Measurements from ENCODE around the gene OR52E2.
"Not testable (repeated sequence)": the region's sequence is repeated elsewhere in the genome, so short reads cannot be mapped to it uniquely, and the experiment has no call there.

OR52E2 gene

DNA sequence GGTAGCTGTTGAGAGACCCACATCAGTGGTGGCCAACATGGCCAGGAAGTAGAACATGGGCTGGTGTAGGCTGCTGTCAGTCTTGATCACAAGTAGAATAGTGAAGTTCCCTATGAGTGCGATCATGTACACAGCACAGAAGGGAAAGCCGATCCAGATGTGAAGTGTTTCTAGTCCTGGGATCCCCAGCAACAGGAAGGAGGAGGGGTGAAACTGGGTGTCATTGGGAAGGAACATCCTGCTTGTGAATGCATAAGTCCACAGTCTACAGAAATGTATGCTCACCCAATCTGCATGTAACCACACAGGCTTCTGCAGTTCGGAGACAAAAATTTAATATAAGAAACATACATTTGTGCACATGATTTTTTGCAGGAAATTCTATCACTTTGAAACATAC, at the start of gene OR52E2:
OR52E2 (minus strand) TSS at position 237 of the 400 bp plus-strand sequence; CDS start at position 237, 0 bp downstream.
- no peak for DNase-seq

DNA sequence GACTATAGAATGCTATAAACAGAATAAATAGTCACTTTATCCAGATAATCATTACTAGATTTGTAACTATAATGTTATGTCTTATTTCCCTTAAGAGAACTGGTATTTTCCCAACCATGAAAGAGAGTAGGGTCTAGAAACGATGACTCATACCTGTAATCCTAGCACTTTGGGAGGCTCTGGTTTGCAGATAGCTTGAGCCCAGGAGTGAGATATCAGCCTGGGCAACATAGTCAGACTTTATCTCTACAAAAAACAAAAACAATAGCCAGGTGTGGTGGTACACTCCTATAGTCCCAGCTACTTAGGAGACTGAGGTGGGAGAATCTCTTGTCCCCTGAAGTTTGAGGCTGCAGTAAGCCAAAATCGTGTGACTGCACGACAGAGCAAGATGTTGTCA, 47.9 kb upstream of the OR52E2 start:
- no peak for DNase-seq

DNA sequence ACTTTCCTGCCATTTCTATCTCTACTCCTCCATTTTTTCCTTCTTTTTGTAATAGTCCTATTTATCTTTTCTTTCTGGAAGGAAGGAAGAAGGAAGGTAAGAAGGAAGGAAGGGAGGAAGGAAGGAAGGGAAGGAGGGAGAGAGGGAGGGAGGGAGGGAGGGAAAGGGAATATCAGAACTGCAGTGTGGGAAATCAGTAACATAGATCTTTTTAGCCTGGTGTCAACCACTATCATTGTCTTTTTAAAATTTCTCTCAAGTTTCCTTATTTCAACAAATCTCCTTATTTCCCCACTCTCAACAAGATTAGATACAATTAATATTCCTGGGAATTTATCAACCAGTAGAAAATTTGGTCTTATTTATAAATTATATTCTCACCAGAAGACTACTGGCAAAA, 43.6 kb upstream of the OR52E2 start:
- DNase-seq = no peak

DNA sequence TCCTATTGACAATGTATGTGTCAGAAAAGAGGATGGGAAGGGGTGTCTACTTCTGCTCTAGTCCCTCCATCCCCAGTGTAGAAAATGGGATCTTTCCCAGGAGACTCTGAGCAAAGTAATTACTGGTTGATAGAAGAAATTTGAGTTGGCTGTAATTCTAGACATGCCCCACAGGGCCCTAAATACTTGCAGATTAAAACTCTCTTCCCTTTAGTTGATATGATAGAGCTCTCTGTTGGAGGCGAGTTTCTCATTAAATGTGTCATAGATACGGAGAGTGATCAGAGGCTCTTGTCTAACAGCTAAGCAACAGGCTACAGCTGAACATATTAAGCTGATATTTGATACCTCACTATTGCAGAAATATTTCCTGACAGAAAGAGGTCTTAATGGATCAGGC, 42.8 kb upstream of the OR52E2 start:
- no peak for DNase-seq

DNA sequence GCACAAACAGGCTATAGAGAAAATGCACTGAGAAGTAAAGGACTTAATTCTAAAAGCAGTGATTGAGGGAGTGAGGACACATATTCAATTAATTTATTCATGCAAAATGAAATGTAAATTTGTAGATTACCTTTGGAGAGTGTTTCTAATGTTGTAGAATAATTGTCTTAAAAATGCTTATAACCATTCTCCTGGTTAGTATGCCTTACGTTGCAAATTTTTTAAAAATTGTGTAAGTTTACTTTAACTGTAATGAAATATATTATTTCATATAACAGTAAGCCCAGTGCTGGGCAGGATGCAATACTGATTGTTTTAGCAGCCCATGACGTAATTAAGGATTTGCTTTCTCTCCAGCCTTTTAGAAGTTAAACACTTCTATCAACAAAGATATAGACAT, 36.6 kb upstream of the OR52E2 start:
- no peak for DNase-seq

DNA sequence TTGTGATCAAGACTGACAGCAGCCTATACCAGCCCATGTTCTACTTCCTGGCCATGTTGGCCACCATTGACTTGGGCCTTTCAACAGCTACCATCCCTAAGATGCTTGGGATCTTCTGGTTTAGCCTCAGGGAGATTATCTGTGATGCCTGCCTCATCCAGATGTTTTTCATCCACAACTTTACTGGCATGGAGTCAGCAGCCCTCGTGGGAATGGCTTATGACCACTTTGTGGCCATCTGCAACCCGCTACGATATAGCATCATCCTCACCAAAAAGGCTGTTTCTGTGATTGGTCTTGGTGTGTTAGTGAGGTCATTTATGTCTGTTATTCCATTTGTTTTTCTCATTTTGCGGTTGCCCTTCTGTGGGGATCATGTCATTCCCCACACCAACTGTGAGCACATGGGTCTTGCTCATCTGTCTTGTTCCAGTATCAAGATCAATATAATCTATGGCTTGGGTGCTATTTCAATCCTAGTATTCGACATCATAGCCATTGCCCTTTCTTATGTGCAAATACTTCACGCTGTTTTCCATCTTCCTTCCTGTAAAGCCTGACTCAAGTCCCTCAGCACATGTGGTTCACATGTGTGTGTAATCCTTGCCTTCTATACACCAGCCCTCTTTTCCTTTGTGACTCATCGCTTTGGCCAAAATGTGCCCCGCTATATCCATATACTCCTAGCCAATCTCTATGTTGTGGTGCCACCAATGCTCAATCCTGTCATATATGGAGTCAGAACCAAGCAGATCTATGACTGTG, 33.6 kb upstream of the OR52E2 start:
- DNase-seq = no peak

DNA sequence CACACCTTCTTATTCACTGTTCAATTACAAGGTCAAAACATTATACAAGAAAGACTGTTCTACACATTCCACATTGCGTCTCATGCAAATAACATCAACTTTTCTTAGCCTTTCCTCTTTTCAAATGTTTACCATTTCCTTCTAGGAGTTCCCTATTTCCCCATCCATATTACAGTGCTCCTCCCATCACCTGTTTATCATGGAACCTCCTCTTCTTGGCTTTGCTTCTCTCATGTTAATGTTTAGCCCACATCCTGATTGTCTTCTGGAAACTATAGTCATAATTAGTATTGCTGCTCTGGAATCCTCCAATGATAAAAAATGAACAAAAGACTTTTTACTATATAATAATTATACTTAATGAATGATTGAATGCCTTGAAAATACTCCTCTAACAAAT, 31.2 kb upstream of the OR52E2 start:
- no peak for DNase-seq

DNA sequence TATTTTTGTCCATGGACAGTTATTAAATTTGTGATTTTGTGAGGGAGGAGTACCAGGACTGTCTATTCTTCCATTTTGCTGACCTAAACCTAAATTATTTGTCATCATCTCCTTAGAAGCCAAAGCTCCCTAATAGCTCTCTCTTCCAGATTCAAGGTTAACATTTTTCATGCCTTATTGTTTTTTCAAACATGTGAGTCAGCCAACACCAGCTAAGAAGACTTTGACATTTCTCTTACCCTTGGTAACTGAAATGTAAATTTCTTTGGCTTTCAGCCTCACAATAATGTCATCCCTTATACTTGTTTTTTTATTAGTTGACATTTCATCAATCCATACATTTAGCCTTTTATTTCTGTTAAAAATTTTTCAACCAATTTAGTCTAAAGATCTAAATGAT, 29.1 kb upstream of the OR52E2 start:
- DNase-seq = no peak

DNA sequence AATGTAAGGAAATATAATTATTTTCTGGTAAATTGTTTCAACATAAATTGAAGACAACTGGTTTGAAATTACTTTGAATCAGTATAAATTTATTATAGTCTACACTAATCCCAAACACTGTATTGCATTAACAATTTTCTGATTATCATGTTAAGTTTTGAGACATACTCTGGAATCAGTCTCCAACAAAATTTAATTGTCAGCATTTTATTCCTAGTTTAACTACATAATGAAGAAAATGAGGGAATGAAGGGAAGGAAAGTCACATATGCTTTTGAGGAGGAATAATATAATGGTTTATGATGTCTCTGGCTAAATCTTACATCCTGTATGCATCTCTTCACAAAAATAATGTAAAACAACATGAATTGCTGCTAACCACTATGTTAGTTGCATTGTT, 24.2 kb upstream of the OR52E2 start:
- DNase-seq = no peak

DNA sequence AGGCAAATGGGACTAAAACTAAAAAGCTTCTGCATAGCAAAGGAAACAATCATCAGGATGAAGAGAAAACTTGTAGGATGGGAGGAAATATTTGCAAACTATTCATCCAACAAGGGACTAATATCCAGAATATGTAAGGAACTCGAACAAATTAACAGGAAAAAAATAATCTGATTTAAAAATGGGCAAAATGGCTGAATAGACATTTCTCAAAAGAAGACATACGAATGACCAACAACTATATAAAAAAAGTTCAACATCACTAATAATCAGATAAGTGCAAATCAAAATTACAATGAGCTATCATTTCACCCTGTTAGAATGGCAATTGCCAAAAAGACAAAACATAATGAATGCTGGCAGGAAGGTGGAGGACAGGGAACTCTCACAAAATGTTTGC, 22.0 kb upstream of the OR52E2 start:
- DNase-seq = no peak

DNA sequence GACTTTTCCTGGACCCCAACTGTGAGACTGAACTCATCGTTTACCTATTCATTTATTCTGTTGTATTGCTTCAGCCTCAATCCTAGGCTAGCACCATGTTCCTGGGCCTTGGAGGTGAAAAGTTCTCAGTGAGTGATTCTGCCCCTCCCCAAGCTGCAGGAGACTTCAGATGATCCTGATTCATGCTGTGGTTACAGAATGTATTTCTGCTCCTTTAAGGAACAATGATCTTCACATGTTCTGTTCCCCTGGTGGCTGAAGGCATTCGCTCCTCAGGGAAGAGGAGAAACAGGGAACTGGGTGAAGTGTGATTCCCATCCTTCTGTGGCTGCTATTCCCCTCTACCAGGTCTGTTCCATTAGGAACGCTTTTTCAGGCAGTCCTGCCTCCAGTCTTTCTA, 12.4 kb upstream of the OR52E2 start:
- DNase-seq = no peak

DNA sequence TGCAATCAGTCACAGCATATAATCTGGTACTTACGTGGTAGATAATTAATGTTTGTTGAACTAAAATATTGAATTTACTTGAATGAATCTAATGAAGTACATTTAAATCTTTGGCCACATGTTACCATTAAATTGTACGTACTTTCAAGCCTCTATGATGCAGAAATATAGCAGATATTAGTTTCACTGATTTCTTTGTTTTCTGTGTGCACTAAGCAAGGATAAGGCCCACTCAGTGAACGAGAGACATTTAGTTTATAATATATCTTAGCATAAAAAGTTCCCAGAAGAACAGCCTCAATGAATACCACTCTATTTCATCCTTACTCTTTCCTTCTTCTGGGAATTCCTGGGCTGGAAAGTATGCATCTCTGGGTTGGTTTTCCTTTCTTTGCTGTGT, 9.8 kb upstream of the OR52E2 start, which contains the start of gene OR52E1:
OR52E1 (plus strand) TSS at position 301 of the 400 bp plus-strand sequence.
- DNase-seq = no peak

DNA sequence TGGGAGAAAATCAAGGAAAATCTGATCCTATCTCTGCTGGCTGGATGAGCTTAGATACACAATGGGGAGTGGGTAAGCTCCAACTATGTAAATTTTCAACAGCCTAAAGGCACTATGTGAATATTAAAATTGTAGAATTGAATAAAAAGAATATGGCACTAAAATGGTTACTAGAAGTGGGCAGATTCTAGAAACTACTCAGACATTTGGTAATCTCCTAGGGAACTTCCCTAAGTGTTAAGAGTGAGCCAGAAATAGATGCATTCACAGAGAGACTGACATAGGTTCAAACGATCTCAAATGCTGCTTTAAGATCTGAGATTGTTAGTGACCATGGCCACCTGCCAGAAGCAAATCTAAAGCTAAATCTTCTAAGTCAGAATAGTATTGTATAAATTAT, 5.6 kb upstream of the OR52E2 start:
- DNase-seq = no peak

DNA sequence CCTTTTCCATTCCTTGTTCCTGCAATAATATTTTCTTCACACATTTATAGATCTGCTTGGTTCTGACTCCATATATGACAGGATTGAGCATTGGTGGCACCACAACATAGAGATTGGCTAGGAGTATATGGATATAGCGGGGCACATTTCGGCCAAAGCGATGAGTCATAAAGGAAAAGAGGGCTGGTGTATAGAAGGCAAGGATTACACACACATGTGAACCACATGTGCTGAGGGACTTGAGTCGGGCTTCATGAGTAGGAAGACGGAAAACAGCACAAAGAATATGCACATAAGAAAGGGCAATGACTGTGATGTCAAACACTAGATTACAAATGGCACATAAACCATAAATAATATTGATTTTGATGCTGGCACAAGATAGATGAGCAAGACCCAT, 748 bp downstream of the OR52E2 start:
- DNase-seq = not testable (repeated sequence)

DNA sequence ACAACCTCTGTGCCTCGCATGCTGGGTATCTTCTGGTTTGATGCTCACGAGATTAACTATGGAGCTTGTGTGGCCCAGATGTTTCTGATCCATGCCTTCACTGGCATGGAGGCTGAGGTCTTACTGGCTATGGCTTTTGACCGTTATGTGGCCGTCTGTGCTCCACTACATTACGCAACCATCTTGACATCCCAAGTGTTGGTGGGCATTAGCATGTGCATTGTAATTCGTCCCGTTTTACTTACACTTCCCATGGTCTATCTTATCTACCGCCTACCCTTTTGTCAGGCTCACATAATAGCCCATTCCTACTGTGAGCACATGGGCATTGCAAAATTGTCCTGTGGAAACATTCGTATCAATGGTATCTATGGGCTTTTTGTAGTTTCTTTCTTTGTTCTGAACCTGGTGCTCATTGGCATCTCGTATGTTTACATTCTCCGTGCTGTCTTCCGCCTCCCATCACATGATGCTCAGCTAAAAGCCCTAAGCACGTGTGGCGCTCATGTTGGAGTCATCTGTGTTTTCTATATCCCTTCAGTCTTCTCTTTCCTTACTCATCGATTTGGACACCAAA, 12.6 kb downstream of the OR52E2 start:
- DNase-seq = no peak

DNA sequence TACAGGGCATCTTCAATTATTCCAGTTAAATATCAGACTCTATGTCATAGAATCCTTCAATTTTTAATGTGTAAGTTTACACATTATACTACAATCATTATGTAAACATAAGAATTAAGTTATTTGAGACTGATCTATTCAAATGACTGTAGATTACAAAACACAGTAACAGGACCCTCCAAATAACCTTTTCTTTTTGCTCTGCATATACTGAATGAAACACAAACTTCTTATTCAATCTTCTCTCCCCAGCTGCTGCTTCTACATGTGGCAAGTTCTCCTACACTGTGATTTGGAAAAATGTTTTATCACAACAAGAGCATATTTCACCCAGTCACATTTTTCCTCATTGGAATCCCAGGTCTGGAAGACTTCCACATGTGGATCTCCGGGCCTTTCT, 13.2 kb downstream of the OR52E2 start, which contains the start of gene OR52J3:
OR52J3 (plus strand) TSS at position 301 of the 400 bp plus-strand sequence; CDS start at position 301, 0 bp downstream.
- no peak for DNase-seq

DNA sequence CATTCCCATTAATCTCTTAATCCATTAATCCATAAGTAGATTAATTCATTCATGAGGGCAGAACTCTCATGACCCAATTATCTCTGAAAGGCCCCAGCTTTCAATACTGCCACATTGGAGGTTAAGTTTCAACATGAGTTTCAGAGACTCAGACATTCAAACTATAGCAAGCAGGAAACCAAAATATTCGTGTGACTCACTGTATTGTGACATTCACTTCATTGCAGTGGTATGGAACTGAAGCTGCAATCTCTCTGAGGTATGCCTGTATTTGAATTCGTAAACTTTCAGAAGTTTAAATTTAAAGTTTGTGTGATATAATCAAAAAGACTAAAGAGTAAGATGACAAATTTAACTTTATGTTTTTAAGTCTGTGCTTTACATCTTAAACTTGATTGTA, 16.0 kb downstream of the OR52E2 start:
- DNase-seq = no peak

DNA sequence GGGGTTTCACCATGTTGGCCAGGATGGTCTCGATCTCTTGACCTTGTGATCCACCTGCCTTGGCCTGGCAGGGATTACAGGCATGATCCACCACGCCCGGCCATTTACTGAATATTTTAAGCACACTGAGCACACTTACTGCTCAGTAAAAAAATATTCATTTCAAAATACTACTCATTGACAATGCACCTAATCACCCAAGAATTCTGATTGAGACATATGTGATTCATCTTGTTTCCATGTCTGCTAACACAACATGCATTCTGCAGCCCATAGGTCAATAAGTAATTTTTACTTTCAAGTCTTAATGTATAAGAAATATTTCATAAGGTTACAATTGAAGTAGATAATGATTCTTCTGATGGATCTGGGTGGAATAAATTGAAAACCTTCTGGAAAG, 17.3 kb downstream of the OR52E2 start:
- no peak for DNase-seq

DNA sequence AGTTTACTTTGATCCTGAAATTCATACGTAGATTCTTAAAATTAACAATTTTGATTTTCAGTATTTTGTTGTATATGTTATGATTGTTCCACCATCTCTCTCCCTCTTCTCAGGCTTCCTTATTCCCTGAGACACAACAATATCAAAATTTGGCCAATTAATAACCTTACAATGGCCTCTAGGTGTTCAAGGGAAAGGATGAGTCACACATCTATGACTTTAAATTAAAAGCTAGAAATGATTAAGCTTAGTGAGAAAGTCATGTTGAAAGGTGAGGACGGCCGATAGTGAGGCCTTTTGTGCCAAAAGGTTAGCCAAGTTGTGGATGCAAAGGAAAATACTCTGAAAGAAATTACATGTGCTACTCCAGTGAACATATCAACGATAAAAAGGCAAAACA, 18.6 kb downstream of the OR52E2 start:
- no peak for DNase-seq

DNA sequence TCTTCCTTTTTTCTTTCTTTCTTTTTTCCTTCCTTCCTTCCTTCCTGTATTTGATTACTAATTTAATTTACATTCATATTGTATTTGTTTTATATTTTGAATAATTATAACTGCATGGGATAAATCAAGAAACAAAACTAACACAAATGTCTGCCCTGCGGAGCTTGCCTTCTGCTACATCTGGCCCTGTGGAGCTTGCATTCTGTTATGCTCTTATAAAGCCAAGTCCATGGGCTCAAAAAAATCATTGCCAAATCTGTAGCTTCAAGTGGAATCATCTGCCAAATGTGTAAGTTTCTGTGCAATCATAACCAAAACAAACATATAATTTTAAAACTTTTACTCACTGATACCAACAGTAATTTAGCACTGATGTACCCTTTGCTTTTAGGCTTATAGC, 21.1 kb downstream of the OR52E2 start:
- DNase-seq = no peak

DNA sequence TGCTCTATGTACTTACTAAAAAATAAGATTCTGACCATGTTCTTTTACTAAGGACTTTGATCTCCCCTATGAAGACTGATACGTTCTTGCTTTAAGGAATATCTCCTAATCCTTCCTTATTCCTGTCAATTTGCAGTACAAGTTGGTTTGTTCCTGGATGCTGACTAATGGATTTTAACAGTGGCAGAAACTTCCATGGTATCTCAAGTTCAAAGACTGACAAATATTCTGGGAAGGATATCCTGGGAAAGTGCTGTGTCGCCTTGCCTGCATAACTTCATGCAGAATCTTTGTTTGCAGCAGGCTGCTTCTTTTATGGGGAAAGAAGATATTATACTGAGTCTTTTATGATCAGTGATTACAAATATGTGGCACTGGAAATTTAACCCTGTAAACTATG, 21.5 kb downstream of the OR52E2 start:
- DNase-seq = no peak

DNA sequence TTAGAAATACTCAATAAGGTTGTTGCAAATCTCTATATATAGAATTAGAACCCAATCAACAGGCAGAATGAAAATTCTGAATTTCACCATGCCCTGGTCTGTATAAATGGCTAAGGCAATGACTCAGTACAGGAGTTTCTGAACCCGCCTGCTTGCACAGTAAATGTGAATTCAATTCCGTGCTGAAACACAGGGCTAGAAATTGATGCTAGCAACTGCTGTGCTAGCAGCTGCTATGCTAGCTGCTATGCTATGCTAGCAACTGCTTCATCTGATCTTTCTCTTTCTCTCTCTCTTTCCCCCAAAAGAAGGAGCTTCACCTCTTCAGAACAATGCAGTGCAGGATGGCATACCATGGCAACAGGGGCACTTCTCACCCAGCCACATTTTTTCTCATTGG, 22.8 kb downstream of the OR52E2 start:
- no peak for DNase-seq

DNA sequence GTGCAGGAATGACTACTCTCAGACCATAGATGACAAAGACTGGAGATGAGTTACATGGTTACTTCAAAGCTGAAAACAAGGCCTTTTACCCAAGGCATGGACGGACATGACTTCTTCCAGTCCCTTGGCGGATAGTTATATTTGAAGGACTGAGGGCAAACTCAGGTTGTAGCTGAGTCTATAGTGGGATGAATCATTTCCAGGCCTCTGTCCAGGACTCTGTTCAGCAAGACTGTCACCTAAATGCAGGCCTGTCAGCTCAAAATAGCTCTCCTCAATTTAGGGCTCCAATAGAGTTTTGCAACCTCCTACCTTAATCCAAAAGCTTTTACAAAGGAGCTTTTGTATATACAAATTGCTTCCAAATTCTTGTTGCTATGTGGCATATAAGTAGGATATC, 37.4 kb downstream of the OR52E2 start:
- no peak for DNase-seq

DNA sequence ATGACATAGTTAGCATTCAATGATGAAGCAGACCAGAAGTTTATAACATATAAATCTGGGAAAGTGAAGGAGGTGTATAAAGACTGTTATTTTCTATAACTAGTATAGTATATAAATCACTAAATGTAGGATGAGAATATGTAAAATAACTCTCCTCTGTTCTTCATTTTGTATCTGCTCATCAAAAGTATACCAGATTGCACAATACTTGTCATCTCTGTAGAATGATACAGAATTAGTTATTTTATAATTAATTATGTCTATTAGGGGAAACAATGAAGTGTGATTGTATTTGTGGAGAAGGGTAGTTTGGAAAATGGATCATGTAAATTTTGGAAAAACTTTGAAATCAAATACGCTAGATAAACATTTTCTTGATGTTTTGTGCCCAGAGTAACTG, 46.4 kb downstream of the OR52E2 start:
- DNase-seq = no peak

DNA sequence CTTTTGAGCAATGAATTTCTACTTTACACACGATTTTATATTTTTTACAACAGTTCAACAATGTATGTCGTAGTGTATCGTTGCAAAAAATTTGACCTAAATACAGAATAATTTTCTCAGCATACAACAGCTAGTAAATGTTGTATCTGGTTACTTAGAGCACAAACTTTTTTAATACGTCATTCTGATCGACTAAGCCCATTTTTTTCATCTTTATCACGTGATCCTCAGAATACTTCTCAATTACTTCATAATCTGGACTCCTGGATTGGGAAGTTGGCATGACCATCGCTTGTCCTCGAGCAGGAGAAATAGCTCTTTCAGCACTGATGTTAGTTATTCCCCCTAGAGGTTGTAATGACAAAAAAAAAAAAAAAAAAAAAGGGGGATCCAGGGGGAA, 48.2 kb downstream of the OR52E2 start:
- no peak for DNase-seq

Measured in NCI-H187 treated with DMSO at 0.1 percent for 48 hours (cell line).